ENCODE results near the gene SPRR5. TPM values are rescaled to one million over a fixed set of nuclear protein-coding genes. Genes with fewer than 3 reads are reported as not detected.

SPRR5 gene
- total RNA-seq, 1 donor: not detected

DNA sequence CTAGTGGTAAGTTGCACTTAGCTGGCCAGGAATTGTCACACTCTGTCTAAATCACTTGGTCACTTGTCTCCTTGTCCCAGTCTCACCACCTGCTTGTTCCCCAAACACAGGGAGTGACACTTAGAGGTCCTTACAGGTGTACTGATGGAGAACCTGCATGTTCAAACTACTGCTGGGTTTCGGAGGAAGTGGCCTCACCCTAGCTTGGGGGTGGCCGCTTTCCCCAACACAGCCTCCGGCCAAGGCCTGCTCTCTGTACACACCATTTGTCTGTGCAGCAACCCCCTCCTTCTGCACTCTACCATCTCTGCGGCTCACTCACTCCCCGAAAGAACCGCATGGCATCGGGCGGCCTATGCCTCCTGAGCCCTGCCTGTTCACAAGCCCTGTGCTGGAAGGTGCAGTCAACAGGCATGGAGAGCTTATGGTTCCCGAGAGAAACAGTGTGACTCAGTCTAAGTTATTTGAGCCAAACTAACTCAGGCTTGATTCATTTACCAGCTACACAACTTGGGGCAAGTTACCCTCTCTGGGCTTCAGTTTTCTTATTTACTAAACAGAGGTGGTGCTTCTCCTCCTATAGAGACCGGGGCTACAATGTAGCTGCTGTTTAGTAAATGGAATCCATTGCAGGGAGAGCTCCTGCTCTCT is 12.9 kb downstream of the SPRR5 start:
- Histone ChIP-seq H3K79me2 (ENCODE audit: insufficient read depth, low read length) (no peaks in the 10 kb centered on the region), H3K36me3 (ENCODE audit: insufficient read depth, low read length) (no peaks in the 10 kb centered on the region), H3K4me3 (ENCODE audit: insufficient read depth, low read length) (no peak overlapping the region), H2AFZ (ENCODE audit: low read length) (no peak overlapping the region), H3K9me3 (ENCODE audit: low read depth, low read length) (no peaks in the 10 kb centered on the region), H3K27ac (ENCODE audit: low read depth, low read length) (no peak overlapping the region), H4K20me1 (ENCODE audit: insufficient read depth, low read length) (no peaks in the 10 kb centered on the region), H3K27me3 (ENCODE audit: insufficient read depth, low read length) (no peaks in the 10 kb centered on the region), H3K4me2 (ENCODE audit: insufficient read depth, low read length) (no peak overlapping the region), H3K4me1 (ENCODE audit: insufficient read depth, low read length) (no peaks in the 10 kb centered on the region)
- DNase-seq (ENCODE audit: insufficient read length, low spot score, missing footprints): no peak
- TF ChIP-seq, protein P1, sequence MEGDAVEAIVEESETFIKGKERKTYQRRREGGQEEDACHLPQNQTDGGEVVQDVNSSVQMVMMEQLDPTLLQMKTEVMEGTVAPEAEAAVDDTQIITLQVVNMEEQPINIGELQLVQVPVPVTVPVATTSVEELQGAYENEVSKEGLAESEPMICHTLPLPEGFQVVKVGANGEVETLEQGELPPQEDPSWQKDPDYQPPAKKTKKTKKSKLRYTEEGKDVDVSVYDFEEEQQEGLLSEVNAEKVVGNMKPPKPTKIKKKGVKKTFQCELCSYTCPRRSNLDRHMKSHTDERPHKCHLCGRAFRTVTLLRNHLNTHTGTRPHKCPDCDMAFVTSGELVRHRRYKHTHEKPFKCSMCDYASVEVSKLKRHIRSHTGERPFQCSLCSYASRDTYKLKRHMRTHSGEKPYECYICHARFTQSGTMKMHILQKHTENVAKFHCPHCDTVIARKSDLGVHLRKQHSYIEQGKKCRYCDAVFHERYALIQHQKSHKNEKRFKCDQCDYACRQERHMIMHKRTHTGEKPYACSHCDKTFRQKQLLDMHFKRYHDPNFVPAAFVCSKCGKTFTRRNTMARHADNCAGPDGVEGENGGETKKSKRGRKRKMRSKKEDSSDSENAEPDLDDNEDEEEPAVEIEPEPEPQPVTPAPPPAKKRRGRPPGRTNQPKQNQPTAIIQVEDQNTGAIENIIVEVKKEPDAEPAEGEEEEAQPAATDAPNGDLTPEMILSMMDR (IDR thresholded peaks at IDR 0.05; ENCODE audit: extremely low read depth, low read depth, low read length): no peak

DNA sequence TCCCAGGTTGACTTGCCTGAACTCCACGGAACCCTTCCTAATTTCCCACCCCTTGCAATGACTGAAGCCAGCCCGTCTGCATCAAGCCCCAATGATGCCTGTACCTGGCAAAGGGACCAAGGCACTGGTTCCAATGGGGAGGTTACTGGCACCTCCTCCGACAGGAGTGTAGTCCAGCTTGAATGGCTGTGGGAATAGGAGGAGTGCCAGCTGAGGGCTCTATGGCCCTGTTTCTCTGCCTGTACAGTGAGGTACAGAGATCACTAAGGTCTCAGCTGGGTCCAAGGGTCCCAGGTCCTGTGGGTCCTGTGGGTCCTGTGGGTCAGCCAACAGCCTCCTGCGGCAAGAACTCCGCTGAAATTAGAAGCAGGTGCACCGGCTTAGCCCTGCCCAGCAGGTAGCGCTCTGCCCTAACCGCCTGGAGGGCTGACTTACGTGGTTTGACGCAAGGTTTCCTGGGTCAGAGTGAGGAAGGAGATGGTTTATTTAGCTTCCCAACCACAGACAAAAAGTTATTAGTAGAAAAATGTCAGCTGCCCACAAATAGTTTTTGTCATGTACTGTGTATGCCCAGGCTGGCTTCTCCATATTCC is 13.5 kb downstream of the SPRR5 start:
- H3K79me2 ChIP-seq (ENCODE audit: insufficient read depth, low read length): no peaks in the 10 kb centered on the region
- TF ChIP-seq, protein P1 (IDR thresholded peaks at IDR 0.05; ENCODE audit: extremely low read depth, low read depth, low read length): no peak
- H3K36me3 ChIP-seq (ENCODE audit: insufficient read depth, low read length): no peaks in the 10 kb centered on the region
- H3K9me3 ChIP-seq (ENCODE audit: low read depth, low read length): no peaks in the 10 kb centered on the region
- H3K27ac ChIP-seq (ENCODE audit: low read depth, low read length): no peak overlapping the region
- no peaks in the 10 kb centered on the region for H4K20me1 ChIP-seq (ENCODE audit: insufficient read depth, low read length)
- H3K4me1 ChIP-seq (ENCODE audit: insufficient read depth, low read length): no peaks in the 10 kb centered on the region
- H3K4me2 ChIP-seq (ENCODE audit: insufficient read depth, low read length): no peak overlapping the region
- no peak overlapping the region for H2AFZ ChIP-seq (ENCODE audit: low read length)
- DNase-seq (ENCODE audit: insufficient read length, low spot score, missing footprints): no peak
- H3K27me3 ChIP-seq (ENCODE audit: insufficient read depth, low read length): no peaks in the 10 kb centered on the region
- no peak overlapping the region for H3K4me3 ChIP-seq (ENCODE audit: insufficient read depth, low read length)

DNA sequence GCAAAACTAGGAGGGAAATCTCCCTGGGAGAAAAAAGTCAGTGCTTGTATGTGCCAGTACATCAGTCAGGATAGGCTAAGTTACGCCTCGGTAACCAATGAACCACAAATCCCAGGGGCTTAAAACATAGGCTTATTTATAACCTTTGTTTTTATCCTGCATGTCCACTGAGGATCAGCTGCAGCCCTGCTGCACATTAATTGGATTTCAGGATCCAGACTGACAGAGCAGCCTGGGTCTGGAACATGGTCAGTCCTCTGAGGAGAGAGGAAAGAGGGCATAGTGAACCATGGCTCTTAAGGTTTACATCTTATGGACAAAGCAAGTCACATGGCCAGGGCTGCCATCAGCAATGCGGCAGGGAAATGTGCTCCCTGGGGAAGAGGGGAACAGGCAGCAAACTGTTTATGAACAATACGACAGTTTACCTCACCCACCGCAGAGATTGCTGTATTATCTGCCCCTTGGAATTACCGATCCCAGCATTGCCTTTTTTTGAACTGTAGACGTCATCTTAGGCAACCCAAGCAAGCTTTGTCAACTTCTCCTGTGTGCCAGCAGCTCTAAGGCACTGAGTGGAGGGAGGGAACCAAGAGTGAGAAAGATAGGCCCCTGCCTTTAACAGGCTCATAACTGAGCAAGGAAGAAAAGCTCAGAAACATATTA is 14.4 kb downstream of the SPRR5 start:
- TF ChIP-seq, protein P1 (IDR thresholded peaks at IDR 0.05; ENCODE audit: extremely low read depth, low read depth, low read length): no peak
- Histone ChIP-seq H3K27me3 (ENCODE audit: insufficient read depth, low read length) (no peaks in the 10 kb centered on the region), H3K79me2 (ENCODE audit: insufficient read depth, low read length) (no peaks in the 10 kb centered on the region), H3K4me1 (ENCODE audit: insufficient read depth, low read length) (no peaks in the 10 kb centered on the region), H3K27ac (ENCODE audit: low read depth, low read length) (no peak overlapping the region), H4K20me1 (ENCODE audit: insufficient read depth, low read length) (no peaks in the 10 kb centered on the region), H3K9me3 (ENCODE audit: low read depth, low read length) (no peaks in the 10 kb centered on the region), H3K4me3 (ENCODE audit: insufficient read depth, low read length) (no peak overlapping the region), H3K4me2 (ENCODE audit: insufficient read depth, low read length) (no peak overlapping the region), H2AFZ (ENCODE audit: low read length) (no peak overlapping the region), H3K36me3 (ENCODE audit: insufficient read depth, low read length) (no peaks in the 10 kb centered on the region)
- no peak for DNase-seq (ENCODE audit: insufficient read length, low spot score, missing footprints)

DNA sequence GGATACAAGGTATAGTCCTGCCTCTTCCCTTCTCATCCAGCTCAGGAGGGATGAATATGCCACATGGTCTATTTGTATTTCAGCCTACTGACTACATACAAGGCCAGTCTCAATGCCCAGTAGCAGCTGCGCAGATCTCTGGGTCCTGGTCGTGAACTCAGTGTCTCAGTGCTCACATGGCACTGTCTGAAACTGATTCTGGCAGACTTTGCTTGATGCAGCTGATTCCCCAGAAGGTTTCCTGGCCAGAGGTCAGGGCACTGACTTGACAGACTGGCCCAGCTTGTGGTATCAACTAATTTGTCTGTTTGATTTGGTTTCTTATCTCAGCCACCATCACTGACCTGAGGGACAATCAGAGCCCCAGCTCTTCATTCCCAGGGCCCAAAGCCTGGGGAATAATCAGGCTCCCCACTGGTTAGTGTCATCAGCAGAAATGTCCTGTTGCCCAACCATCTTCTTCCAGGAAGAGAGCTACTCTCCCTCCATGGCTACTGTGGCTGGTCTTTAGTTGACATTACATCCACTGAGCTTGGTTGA is 15.9 kb downstream of the SPRR5 start:
- H3K27ac ChIP-seq (ENCODE audit: low read depth, low read length): no peak overlapping the region
- no peak overlapping the region for H3K4me2 ChIP-seq (ENCODE audit: insufficient read depth, low read length)
- H3K27me3 ChIP-seq (ENCODE audit: insufficient read depth, low read length): no peaks in the 10 kb centered on the region
- H3K36me3 ChIP-seq (ENCODE audit: insufficient read depth, low read length): no peaks in the 10 kb centered on the region
- DNase-seq (ENCODE audit: insufficient read length, low spot score, missing footprints): no peak
- H2AFZ ChIP-seq (ENCODE audit: low read length): no peak overlapping the region
- TF ChIP-seq, protein P1 (IDR thresholded peaks at IDR 0.05; ENCODE audit: extremely low read depth, low read depth, low read length): no peak
- H3K4me3 ChIP-seq (ENCODE audit: insufficient read depth, low read length): no peak overlapping the region
- H3K79me2 ChIP-seq (ENCODE audit: insufficient read depth, low read length): no peaks in the 10 kb centered on the region
- H4K20me1 ChIP-seq (ENCODE audit: insufficient read depth, low read length): no peaks in the 10 kb centered on the region
- no peaks in the 10 kb centered on the region for H3K9me3 ChIP-seq (ENCODE audit: low read depth, low read length)
- H3K4me1 ChIP-seq (ENCODE audit: insufficient read depth, low read length): no peaks in the 10 kb centered on the region

Measured in osteoblast (primary cell).